Erythroblast (primary cell): ENCODE data around the gene CLTCL1.

Source experiments
- GATA1 ChIP-seq: IDR thresholded peaks from 2 replicates; pipeline ENCODE4 v1.6.1; 2011; ENCODE audit warnings: low read depth, mild to moderate bottlenecking, control low read depth, low read length, moderate library complexity
- POLR2A ChIP-seq: IDR thresholded peaks from 2 replicates; pipeline ENCODE4 v1.6.1; 2011; ENCODE audit warnings: mild to moderate bottlenecking, low read length

DNA sequence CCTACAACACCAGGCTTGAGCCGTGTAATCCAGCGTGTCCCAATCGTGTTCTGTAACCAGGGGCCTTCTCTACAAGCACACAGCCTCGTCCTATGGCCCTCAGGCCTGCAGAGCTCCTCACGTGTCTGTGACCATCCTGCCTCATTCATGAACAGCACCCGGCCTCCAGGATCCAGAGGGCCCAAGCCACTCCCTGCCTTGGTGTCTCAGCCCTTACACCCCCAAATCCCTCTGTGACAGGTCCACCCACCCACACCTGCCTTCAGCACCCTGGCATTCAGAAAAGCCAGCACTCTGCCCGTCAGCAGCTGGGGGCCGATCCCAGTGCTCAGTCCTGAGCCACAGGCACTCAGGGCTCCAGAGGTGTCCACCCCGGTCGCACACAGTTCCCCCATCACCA is 154.6 kb downstream of the CLTCL1 start:
- no peak for TF ChIP-seq POLR2A
- TF ChIP-seq GATA1 = no peak
